NCI-H82 (cell line): Measurements from ENCODE around the gene JUN.

Experiments
- DNase-seq: peaks from one replicate; lab custom pipeline; 2025; lab: John Stamatoyannopoulos, UW

The JUN gene

GRCh38 chr1:58762806-58763205 lies 21.0 kb downstream of the JUN start:
- no peak for DNase-seq

- no peak for DNase-seq
These were observed 28.4 kb downstream of the JUN start for GRCh38 chr1:58755468-58755872.

- DNase-seq: no peak
These were observed 29.0 kb downstream of the JUN start for GRCh38 chr1:58754683-58755467.

- no peak for DNase-seq
These were observed 29.7 kb downstream of the JUN start for GRCh38 chr1:58754073-58754613.

GRCh38 chr1:58753431-58753866 lies 30.4 kb downstream of the JUN start:
- DNase-seq: no peak

- no peak for DNase-seq
These were observed 34.2 kb downstream of the JUN start for GRCh38 chr1:58749646-58750045.

GRCh38 chr1:58748666-58749065 lies 35.2 kb downstream of the JUN start:
- no peak for DNase-seq

- DNase-seq: no peak
These were observed 37.1 kb downstream of the JUN start for GRCh38 chr1:58746757-58747156.

- DNase-seq: no peak
These were observed 37.7 kb downstream of the JUN start for GRCh38 chr1:58746182-58746581.

GRCh38 chr1:58745666-58746065 lies 38.2 kb downstream of the JUN start:
- no peak for DNase-seq

GRCh38 chr1:58745117-58745516 lies 38.7 kb downstream of the JUN start:
- DNase-seq: no peak

GRCh38 chr1:58741678-58742553 lies 41.9 kb downstream of the JUN start:
- no peak for DNase-seq

- peak; percentile 84 for DNase-seq
These were observed 43.9 kb downstream of the JUN start for GRCh38 chr1:58739856-58740466.

GRCh38 chr1:58738876-58739275 lies 45.0 kb downstream of the JUN start:
- DNase-seq: no peak

GRCh38 chr1:58735586-58735985 lies 48.3 kb downstream of the JUN start:
- peak; percentile 50 for DNase-seq

- DNase-seq: no peak
These were observed 49.2 kb downstream of the JUN start for GRCh38 chr1:58734630-58735029.

- DNase-seq: no peak
These were observed 51.6 kb downstream of the JUN start for GRCh38 chr1:58732087-58732775.
